Central memory CD4-positive, alpha-beta T cell (primary cell): ENCODE results near the gene BCL3.
"Not testable (repeated sequence)": the region's sequence is repeated elsewhere in the genome, so short reads cannot be mapped to it uniquely, and the experiment has no call there.

Experiments used
- DNase-seq: peaks from one replicate; pipeline ENCODE4 v3.0.0; 2022

Gene BCL3

DNA sequence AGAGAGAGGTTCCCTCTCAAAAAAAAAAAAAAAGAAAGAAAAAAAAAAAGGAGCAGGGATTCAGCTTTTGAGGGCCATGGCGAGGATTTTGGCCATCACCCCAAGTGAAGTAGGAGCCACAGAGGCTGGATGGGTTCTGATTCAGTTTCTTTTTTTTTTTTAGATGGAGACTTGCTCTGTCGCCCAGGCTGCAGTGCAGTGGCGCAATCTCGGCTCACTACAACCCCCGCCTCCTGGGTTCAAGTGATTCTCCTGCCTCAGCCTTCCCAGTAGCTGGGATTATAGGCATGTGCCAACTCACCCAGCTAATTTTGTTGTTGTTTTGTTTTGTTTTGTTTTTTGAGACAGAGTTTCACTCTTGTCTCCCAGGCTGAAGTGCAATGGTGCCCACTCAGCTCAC is 27.1 kb upstream of the BCL3 start:
- DNase-seq, result not testable (repeated sequence)

- no peak for DNase-seq
Measured at GRCh38 chr19:44722131-44723121, 26.1 kb upstream of the BCL3 start.

- DNase-seq, result no peak
Measured at GRCh38 chr19:44723299-44723951, 25.1 kb upstream of the BCL3 start.

DNA sequence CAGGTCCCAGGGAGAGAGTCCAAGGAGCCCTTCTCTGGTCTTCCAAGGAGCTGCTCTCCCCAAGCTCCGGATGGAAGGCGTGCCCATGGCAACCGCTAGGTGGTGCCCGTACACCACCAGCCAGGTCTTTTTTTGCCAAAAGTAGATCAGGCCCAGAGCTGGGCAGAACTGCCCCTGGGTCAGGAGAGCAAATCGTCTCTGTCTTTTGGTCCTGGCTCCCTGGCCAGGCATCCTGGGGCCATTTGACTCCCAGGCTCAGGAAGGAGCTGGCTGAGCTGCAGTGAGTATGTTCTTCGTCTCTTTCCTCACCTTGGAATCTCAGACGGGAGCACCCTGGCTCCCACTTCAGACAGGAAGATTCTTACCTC is 24.6 kb upstream of the BCL3 start:
- peak; percentile 69 for DNase-seq

DNA sequence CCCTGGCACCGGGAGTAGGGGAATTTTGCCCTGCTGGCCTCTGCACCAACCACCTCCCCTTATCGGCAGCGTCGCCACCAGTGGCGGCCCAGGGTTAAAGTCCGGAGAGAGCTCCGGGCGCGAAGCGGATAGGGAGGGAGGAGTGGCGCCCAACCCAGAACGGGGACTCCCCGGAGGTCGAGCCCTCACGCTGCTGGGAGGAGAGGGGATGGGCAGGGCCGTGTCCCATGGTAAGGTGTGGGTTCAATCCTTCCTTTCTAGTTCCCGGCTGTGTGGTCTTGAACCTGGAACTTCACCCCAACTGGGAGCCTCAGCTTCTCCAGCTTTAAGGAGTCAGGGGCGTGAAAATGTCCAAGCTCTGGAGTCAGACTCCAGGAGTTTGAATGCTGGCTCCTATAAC is 23.3 kb upstream of the BCL3 start:
- DNase-seq, result no peak

DNA sequence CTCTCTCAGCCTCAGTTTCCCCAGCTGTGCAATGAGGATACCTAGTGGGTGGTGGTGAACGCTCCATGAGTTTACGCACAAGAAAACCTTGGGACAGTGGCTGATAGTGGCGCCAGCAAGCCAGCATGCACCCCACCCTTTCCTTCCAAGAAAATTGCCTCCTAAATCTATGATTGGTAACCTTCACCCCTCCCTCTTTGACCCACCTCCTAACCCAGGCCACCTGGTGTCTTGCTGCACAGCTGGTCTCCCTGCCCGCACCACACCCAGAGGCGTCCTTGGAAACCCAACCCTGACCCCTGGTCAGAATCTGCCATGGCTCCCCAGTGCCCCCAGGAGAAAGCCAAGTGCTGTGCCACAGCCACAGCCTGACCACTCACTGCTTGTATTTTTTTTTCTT is 22.8 kb upstream of the BCL3 start:
- no peak for DNase-seq

DNA sequence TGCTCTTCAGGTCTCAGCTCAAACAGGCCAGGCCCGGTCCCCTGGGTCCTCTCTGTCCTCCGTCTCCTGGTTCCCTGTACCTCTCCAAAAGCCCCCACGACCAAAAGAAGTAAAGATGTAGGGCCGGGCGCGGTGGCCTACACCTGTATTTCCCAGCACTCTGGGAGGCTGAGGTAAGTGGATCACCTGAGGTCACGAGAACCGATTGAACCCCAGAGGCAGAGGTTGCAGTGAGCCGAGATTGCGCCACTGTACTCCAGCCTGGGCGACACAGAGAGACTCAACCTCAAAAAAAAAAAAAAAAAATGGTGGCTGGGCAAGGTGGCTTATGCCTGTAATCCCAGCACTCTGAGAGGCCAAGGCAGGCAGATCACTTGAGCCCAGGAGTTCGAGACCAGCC is 22.0 kb upstream of the BCL3 start:
- DNase-seq, result no peak

GRCh38 chr19:44728178-44728577 is 20.3 kb upstream of the BCL3 start:
- DNase-seq, result no peak

GRCh38 chr19:44729516-44730033 is 18.9 kb upstream of the BCL3 start:
- no peak for DNase-seq

DNA sequence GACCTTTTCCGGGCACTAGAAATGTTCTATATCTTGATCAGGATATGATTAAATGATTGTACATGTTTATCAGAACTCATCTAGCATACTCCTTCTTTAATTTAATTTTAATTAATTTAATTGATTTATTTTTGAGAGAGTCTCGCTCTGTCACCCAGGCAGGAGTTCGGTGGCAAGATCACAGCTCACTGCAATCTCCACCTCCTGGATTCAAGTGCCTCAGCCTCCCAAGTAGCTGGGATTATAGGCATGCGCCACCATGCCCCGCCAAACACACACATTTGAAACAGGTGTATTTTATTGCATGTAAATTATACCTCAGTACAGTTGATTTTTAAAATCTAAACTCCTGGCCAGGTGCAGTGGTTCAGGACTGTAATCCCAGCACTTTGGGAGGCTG is 17.4 kb upstream of the BCL3 start:
- DNase-seq, result no peak

DNA sequence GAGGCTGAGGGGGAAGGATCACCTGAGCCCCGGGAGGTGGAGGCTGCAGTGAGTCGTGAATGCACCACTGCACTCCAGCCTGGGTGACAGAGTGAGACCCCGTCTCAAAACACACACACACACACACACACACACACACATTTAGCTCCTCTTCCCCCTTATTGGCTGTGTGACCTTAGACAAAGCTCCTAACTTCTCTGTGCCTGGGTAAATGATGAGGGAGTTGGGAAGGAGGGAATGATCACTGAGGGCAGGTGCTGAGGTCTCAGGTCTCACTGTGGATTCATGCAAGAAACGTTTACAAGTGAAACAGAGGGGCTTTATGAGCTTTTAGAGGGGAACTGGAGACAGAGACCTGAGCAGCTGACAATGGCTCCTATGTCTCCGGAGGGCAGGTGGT is 16.9 kb upstream of the BCL3 start:
- DNase-seq, result no peak

GRCh38 chr19:44732235-44733014 is 16.1 kb upstream of the BCL3 start:
- no peak for DNase-seq

GRCh38 chr19:44734357-44734756 is 14.2 kb upstream of the BCL3 start:
- DNase-seq, result no peak

DNA sequence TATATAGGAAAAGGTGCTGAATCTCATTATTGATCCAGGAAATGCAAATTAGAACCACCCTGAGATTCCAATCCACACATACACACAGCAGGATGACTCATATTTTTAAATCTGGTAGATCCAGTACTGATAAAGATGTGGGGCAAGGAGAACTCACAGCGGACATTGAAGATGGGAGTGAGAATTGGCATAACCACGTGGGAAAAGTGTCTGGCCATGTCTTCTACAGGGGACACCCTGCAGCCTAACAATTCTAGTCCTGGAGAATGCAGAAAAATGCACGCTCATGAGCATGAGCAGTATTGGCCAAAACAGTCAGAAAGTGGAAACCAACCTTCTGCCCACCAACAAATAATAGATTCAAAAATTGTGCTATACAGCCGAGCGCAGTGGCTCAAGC is 13.5 kb upstream of the BCL3 start:
- no peak for DNase-seq

DNA sequence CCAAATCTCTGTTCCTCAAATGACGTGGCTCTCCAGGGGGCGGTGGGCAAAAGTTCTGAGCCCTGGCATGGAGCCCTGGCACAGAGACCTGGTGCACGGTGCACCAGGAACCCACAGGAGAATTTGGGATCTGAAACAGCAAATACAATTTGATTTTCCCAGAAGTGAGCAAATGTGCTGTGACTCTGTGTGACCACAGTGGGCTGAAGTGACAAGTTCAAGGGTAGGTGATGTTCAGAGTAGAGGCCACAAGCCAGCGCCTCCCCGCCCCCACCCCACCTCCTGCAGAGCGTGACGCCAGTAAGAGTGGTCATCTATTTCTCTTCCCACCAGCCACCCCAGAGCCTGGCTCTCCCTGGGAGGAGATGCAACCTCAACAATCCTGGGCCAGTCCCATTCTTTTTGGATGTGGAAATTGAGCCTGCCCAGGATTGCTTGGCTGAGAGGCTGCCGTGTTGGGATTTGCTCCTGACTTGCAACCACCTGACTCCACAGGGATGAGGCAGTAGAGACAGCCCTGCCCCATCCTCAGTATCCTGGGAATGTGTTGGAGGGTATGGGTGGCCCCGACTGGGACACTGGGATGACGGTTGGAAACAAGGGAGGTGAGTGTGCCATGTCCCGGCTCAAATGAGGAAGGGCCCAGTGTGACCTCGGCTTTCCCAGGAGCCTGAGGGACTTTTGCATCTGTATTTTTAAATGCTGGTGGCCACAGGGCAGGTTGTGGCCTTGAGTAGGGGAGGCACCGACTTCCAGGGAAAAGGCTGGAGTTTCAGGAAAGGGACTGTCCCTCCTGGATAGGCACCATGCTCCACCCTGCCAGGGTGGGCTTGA is 11.1 kb upstream of the BCL3 start:
- no peak for DNase-seq

GRCh38 chr19:44738136-44738535 is 10.4 kb upstream of the BCL3 start:
- DNase-seq, result no peak

DNA sequence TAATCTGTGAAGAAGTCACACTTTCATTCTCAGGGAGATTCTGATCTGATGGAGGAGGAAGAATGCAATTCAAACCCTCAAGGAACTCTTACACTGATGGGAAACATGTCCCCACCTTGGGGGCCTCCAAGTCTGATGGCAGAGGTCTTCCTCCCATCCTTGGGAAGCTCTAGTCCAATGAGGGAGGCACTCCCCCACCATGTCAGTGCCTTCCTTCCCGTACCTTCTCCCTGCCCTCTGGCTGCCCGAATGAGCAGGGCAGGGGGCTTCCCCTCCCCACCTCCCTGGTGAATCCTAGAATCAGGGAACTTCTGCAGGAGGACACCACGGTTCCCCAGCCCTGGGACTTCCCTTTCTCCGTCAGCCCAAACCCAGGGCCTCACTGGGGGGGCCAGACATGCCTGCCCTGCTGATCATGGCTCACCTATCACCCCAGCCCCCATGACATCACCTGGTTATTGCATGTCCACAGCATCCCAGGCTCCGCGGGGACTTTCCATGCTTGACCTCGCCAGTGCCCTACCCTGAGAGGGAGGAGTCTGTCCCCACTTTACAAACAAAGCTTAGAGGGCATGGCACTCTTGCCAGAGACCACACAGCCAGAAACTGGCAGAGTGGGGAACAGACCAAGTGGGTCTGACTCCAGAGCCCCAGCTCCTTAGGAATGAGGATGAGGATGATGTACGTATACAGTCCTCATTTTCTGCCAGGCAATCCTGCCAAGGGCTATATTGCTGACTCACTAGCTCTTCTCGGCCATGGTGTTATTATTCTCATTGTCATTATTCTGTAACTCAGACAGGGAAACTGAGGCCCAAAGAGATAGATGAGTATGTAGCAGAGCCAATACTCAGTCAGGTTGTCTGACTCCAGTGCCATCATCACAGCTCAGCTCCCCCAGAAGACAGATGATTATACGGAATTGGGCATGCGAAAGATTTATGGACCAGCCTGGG is 9.6 kb upstream of the BCL3 start:
- DNase-seq, result no peak

GRCh38 chr19:44740351-44740824 is 8.1 kb upstream of the BCL3 start:
- DNase-seq, result no peak

GRCh38 chr19:44741258-44741731 is 7.2 kb upstream of the BCL3 start:
- no peak for DNase-seq

GRCh38 chr19:44741841-44742329 is 6.6 kb upstream of the BCL3 start:
- no peak for DNase-seq
